ENCODE measurements around the gene FAM168B.

The FAM168B gene

DNA sequence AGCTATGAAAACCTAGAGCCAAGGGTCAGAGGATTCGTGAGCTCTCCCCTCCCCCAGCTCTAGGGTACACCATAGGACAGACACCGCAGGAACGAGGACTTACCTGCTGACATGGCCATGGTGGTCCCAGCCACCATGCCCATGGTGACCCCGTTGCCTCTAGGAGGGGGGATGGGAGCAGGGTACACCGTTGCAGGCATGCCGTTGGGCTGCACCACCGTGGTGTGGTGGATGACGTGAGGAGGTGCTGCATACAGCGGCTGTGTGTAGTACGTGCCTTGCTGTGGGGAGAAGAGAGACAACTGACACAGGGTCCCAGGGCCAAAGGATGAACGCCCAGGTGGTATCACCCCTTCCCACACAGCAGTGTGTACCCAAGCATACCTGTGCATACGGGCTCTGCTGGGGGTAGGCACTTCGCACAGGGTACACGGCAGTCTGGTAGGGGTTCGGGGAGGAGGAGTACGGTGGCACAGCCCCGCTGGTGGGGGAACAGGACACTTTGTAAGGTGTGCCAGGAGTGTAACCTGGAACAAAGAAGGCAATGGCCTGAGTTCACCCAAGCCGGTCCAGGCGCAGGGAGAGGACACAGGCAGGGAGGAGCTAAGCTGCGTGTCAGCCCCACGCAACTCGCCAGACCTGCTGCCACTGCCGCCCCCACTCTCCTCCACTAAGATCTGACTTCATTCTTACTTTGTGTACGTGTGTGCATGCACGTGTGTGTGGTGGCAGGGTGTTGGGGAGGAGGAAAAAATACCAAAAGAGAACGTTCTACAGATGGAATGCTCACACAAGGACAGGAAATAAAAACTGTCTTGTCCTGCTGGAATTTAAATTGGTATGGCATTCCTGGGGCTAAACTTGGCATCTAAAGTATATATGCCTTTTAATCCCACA, 37.8 kb downstream of the FAM168B start:
- no peak for DNase-seq

DNA sequence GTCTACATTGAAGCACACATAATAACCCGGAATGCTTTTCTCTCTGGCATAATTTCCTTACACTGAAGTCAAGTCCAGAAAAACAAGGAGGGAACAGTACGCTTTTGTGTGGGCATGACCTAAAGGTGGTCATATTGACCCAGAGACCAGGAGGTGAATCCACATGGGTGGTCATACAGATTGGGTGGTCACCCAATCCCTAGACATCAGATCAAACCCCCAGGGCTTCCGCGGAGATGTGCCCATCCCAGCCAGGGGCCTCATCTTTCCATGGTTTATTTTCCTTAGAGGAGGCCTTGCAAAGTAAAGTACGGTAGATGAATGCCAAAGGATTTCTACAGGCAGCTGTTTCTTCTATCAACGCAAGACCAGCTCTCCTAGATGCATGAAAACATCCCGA, 38.8 kb downstream of the FAM168B start:
- no peak for DNase-seq

DNA sequence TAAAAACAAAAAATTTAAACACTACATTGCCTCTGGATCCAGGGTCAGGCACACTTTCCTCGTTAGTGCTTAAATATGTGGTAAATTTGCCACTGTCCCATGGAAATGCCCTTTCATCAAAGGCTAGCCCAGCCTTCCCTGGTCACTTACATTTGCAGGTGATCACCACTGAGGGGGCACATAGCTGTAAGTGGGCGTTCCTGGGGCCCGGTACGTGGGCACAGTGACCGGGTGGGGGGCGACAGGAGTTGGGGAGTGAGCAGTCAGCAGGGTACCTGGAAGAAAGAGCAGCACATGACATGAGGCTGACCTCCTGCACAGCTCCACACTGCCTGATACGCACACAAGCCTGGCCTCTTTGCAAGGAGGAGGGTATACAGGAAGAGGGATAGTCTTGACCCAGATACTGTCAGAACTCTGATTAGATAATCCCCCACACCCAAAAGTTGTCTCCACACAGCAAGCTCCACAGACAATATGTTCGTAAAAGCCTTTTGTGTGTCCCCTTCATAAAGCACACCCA, 40.5 kb downstream of the FAM168B start:
- no peak for DNase-seq

DNA sequence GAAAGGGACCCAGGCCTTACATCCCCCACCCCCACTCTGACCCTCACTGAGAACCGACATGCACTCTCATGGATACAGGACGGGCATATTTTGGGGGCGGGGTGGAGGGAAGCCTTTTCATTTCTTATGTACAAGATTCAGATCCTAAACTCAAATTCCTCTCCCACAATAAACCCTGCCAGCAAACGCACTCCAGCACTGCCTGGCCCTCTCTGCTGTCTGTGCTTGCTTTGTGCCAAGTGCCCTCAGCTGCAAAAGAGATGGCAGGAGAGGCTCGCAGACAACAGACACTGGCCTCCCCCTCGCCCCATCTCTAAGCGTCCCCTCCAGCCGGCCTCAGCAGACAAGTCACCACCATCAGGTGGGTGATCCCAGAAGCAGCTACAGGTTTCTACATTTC, 42.4 kb downstream of the FAM168B start:
- DNase-seq, result no peak

DNA sequence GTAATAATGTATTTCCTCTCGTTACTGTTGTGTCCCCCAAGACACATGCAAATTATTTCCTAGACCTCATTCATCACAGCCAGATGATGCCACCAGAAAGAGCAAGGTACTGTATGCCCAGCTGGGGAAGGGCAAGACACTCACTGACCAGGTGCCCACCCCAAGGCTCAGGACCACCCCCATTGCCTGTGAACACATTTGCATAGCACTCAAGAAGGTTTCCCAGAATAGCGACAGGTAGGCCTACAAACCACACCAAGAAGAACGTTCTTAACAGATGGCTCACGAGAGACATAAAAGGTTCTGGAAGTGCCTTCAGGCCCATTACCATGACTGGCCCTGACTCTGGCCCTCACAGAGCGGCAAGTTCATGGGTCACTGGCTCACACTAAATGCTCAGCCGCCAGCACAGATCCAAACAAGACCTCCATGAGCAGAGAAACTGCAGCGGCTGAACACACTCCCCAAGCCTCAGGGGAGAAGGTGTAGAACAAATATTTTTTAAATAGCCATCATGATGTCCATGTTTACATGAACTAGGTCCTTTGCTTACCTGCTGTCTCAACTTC, 44.0 kb downstream of the FAM168B start:
- DNase-seq, result no peak

DNA sequence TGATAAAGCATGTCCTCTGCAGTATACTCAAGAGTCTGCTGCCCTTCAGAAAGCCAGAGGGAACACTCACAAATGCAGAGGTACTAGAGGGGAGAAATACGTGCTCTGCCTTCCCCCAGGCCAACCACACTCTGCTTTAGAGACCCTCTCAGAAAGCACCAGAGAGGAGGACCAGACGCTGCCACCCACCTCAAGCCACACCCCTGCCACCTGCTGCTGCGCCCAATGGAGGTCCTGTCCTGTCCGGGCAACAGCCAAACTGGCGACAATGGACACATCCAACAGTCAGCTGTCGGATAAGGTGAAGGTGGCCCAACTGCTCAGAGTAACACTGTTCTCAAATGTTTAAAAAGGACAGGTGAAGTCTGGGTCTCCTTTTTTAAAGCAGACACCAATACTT, 44.6 kb downstream of the FAM168B start:
- DNase-seq, result no peak

DNA sequence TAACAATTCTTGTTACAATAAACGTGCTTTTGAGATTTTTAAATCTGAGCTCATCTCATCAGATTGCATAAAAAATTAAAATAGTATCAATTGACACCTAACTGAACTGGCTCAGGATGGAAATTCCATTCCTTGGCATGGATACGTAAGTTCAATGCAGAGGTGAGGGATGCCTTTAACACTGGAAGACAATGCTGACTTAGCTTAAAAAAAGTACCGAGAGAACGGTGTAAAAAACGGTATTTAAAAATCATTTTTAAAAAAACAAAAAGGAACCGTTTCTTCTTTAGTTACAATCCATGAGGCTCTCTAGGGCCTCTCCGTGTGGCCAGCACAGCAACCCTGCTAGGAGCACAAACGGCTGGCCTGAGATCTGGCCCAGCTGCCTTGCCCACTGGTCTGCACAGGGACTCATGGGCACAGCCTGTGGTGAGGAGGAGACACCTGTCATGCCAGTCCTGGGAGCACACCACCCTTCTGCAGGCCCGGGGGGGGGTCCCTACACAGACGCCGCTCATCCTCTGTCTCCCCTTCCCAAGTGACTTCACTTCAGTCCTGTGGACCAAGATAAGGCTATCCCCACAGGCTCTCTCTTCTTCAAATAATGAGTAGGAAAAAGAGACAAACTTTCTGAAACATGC, 45.2 kb downstream of the FAM168B start:
- DNase-seq, result no peak

DNA sequence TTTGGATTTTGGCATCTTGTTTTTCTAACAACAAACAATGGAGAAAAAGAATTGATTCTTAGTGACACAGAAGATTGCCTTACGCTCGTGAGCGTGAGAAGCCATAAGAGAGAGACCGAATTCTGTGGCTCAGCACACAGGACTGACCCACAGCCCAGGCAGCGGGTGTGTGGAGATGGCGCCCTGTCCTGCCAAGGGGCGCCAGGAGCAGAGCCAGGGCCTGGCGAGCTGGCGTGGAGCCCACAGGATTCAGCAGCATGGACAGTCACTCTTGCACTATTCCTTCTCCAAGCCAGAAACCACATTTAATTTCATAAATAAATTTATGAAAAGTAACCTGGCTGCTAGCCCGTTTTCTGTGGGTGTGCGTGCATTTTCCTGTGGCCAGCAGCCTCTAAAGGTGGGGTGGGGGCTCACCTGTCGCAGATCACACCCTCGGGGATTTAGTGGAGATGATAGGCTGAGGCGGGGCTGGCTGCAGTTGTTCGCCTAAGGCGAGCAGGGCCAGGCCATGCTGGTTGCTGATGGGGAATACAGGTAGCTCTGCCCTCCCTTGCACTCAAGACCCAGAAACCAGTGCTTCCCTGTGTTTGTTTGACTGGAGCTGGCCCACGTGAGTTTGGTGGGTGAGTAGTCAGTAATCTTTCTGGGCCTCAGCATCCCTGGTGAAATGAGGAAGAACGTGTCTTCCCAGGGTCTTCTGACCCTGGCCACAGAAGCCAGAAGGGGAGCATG, 46.2 kb downstream of the FAM168B start:
- DNase-seq, result no peak

DNA sequence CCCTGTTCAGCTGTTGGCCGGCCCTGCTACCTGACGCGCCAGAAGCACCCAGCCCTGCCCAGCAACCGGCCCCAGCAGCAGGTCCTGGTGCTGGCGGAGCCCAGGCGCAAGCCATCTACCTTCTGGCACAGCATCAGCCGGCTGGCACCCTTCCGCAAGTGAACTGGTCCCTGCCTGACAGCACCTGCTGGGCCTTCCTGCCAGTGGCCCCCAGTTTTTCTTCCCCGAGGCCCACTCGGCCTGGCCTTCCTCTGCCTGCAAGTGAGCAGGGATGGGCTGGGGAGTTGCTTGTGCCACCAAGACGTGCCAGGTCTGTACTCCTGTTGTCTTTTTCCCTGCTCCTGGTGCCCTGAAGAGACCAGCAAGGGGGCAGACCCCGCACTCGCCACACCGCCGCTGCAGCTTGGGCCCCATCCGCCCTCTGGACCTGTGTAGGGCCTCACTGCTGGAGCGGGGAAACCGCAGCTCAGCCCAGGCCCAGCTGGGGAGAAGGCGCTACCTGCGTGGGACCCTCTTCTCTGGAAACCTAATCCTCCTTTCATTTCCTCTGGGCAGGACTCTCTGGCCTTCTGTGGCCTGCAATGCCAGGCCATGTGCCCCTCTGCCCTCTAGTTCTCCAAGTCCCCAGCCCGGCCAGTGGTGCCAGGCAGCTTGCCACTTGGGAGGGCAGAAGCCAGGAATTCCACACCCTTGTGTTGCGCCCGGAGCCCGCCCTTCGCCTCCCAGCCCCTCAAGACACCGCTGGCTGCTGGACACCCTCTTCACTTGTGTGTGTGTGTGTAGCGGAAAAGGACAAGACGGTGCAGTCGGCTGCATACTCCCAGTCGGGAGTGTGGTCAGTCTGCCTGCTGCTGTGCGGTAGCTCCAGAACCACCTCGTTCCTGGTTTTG, 47.0 kb downstream of the FAM168B start:
- DNase-seq, result no peak

DNA sequence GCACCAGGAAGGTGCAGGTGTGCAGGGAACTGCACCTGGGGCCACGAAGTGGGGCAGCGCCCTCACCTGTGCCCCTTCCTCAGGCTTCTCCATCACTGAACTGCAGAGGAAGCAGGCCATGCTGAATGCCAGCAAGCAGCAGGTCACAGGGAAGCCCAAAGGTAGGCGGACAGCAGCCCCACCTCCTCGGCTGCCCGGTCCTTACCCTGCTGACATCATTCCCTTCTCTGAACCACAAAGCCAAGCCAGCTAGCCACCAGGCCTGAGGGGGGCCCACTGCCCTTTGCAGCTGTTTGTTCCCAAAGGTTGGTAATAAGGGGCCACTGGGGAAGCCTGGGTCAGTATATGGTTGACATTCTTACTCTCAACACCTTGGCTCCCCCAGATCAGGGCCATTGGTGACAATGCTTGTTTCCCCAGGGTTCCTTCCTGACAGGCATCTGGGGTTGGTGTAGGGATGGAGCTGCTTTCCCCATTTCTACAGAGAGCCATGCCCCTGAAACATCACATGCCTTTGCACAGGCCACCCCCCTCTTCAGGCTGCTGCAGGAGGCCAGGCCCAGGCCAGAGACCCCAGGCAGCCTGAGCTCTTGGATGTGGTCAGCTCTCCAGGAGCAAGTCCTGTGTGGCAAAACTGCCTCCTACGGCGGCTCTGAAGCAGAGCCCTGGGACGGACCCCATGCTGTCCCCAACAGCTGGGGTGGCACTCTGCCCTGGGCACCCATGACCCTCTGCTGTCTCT, 47.8 kb downstream of the FAM168B start:
- no peak for DNase-seq

DNA sequence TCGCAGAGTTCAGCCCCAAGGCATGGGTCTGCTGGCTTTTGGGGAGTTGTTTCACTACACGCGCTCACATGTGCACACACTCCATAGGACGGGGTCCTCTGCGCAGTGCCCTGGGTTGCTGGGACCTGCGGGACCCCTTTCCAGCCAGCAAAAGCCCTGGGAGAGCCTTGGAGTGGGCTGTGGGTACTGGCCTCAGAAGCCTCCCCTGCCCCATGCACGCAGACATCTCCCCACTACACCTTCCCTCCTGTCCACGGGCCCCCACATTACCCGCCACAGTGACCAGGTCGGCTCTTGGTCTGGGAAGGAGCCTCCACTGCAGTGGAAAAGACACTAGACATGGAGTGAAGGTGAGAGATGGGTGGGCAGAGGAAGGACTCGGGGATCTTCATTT, 48.5 kb downstream of the FAM168B start:
- no peak for DNase-seq

DNA sequence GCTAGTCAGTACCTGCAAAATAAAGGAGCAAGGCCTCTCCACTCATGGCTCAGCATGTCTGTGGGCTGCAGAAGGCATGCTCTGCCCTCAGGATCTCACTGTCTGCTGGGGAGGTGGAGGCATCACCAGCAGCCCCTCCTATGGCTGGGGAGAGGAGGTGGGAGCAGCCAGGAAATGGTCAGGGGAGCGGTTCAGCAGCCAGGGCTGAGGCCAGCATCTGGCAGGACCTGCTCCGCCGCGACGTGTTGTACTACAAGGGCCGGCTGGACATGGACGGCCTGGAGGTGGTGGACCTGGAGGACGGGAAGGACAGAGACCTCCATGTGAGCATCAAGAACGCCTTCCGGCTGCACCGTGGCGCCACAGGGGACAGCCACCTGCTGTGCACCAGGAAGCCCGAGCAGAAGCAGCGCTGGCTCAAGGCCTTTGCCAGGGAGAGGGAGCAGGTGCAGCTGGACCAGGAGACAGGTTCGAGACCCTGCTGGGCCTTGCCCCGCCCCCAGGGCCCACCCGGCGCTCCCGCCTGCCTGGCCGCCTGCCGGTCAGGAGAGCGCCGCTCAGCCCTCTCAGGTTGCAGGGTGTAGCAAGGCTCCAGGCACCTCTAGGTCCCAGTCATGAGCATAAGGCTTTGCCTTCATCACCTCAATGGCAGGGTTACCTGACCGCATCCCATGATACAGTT, 49.0 kb downstream of the FAM168B start:
- DNase-seq, result no peak

DNA sequence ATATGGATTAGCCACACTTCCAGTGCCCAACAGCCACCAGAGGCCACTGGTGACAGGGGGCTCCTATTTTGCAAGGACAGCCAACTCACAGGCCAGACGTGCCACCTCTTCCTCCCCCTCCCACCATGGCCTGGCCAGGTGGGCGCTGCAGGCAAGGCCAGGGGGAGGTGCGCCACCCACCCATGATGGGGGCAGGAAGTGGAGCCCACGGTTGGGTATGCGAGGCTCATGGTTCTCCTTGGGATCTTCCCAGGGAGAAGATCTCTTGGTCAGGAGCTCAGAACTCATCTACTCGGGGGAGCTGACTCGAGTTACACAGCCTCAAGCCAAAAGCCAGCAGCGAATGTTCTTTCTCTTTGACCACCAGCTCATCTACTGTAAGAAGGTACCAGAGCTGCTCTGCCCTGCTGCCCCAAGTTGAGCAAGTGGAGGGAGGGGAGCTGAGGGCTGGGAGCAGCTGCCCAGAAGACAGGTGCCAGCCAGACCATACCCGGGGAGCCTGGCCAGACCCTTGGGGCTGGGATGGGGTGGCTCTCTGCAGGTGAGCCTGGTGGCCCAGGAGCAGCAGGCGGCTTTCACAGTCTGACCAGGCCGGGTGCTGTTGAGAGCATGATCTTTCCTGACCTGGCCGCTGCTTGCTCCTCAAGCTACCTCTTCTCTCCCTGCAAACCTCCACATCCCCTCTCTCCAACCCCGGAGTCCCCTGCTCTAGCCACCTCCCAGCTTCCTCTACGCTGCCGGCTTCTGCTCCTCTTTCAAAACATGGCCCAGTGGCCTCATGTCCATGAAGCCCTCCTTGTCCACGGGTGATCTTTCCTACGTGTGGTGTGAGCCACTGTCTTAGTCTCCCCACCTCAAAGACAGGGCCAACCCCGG, 49.8 kb downstream of the FAM168B start:
- no peak for DNase-seq

DNA sequence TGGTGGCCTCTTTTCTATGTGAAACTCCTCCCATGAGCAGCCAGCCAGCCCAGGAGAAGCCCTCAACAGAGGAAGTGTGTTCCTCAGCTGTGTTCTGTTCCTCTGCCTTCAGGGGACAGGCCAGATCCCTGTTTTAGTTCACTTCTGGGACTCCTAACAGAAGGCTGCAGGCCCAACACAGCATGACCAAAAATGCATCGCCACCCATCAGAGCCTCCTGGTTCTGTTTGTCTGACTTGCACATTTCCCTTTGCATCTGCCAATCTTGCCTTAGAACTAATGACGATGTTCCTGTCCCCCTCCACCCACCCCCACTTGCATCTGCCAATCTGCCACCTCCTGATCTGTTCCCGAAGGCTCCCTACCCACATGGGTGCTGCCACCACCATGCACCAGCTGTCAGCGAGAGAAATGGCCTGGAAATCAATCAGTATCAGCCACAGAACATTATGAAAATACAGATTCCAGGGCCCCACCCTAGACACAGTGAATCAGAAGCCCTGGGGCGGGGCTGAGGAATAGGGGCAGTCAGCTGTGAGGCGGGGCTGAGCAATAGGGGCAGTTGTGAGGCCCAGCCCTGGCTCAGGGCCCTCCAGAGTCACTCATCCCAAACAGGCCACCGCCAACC, 51.0 kb downstream of the FAM168B start:
- DNase-seq, result no peak

DNA sequence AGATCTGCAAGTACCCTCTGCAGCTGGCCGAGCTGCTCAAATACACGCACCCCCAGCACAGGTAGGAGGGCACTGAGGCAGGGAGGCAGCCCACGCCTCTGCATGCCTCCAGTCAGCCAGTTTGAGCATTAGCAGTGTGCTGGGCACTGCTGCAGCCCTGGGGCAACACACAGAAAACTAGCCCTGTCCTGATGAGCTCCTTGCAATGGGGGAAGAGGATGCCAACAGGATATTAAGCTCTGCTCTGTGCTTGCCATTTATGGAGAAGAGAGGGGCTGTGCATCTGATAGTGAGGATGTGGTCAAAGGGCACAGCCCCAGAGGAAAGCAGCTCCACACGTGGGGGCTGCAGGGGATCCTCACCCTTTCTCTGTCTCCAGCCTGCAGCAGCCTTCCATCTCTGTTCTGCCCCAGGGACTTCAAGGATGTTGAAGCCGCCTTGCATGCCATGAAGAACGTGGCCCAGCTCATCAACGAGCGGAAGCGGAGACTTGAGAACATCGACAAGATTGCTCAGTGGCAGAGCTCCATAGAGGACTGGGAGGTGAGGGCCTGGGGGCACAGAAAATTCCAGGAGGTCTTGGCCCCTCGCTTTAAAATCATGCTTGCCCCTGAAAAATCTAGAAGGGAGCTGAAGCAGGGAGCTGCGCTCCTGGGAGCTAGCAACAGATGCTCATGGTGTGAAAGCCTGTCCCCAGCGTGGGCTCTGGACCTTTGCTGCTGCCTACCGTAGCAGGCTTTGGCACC, 51.7 kb downstream of the FAM168B start:
- DNase-seq, result no peak

DNA sequence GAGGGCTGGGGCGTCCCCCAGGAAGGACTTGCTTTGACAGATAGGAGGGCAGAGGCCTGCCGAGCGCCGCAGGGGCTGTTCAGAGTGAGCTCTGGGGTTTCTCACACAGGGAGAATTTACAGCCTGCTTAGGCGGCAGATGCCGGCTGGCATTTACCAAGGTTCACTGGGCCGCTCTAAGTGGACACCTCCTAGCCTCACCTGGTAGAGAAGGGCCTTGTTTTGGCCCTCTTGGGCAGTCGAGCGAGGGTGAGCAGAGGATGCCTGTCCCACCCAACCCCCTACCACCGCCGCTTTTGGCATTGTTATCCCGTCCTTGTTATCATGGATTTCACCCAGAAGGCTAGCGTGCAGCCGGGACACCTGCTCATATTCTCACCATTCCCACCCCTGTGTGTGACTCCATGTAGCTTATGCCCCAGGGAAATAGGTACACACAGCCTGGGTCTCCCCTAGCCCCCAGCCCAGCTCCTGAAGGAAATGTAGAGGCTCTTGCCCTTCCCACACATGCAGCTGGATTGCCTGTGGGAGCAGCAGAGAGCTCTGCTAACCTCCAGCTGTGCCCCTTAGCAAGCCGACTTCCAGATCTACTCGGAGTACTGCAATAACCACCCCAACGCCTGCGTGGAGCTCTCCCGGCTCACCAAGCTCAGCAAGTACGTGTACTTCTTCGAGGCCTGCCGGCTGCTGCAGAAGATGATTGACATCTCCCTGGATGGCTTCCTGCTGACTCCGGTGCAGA, 52.4 kb downstream of the FAM168B start:
- DNase-seq, result no peak

DNA sequence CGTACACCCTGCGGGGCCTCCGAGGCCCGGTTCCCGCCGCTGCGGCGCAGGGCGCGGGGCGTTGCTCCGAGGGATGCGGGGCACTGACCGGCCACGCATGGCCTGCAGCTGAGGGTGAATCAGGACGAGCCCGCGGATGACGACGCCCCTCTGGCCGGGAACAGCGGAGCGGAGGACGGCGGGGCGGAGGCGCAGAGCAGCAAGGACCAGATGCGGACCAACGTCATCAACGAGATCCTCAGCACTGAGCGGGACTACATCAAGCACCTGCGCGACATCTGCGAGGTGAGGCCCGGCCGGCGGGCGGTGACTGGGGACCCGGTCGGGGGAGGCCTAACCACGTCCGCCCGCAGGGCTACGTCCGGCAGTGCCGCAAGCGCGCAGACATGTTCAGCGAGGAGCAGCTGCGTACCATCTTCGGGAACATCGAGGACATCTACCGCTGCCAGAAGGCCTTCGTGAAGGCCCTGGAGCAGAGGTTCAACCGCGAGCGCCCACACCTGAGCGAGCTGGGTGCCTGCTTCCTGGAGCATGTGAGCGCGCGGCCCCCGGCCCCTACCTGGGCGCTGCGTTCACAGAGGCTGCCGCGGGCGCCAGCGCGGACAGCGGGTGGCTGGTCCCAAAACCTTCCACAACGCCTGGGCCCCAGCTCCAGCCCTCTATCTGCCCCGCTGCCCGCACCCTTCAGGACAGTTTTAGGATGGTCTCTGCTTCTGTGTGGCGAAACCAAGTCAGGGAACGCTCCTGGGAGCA, 53.2 kb downstream of the FAM168B start:
- DNase-seq, result no peak
